Activated effector memory CD4-positive, alpha-beta T cell treated with anti-CD3 and anti-CD28 coated beads, Interleukin-2, amount 50 U/mL, for 16 hours (primary cell): ENCODE measurements around the gene CD3G.
"Not testable (repeated sequence)": the region's sequence is repeated elsewhere in the genome, so short reads cannot be mapped to it uniquely, and the experiment has no call there.

Source experiments
- DNase-seq: peaks from one replicate; pipeline ENCODE4 v3.0.0-alpha.2; 2020

The CD3G gene

DNA sequence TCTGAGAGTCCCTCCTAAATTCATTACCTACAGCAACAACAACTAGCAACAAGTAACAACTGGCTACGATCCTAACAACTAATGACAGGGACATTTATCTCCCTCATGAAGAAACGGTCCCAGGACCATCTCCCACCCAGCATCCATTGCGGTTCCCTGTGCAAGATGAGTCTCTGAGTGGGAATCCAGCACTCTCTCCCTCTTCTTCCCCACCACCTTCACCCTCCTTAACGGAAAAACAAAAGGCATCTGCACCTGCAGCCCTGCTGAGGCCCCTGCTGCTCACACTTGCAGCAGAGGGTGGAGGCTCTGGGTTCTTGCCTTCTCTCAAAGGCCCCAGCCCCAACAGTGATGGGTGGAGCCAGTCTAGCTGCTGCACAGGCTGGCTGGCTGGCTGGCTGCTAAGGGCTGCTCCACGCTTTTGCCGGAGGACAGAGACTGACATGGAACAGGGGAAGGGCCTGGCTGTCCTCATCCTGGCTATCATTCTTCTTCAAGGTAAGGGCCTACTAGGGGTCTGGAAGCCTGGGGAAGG, at the start of gene CD3G:
Gene CD3G (plus strand): TSS at position 364 of the 535 bp plus-strand sequence. CDS start 80 bp downstream, at position 444.
- DNase-seq = peak; percentile 88

DNA sequence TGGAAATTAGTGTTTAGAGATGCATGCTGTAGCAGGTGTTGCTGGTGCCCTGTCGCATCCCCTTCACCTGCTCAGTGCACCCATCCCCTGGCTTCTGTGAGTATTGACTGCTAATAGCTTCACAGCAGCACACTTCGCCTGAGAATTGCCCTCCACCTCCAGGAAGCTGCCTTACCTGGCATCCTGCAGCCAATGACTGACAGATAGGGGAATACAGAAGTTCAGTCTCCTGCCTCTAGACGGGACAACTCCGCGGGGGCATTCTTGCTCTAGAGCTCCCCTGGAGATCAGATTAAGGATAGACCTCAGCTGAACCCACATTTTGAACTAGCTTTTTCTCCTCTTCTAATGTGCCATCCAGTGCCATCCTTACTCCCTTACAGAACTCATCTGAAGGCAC, 48.9 kb upstream of the CD3G start:
- no peak for DNase-seq

DNA sequence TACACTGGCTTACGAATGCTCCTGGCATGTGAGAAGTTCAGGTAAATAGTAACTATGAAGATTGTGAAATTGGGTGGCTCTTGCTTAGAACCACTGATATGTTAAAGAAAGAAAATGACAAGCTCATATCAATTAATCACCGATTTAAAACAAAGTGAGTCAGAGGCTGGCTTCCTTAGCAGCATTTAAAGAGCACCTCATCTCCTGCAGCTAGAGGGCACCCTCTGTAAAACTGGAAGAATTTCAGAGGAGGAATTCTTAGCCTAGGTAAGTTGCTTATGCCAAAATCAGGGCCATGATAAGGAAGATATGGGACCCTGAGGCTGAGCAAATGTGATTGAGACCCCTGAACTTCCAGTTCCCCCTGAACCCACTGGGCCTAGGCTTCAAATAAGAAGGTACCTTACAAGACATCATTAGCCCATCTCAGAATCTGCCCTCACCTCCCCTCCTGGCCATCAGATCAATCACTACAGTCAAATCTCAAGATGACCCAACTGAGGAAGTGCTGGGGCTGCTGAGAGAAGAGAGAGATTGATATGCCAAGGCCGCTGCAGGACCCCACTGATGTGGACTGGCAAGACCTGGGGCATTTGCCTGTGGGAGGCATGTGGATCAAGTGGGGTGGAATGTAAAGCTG, 48.2 kb upstream of the CD3G start:
- DNase-seq = peak; percentile 76

DNA sequence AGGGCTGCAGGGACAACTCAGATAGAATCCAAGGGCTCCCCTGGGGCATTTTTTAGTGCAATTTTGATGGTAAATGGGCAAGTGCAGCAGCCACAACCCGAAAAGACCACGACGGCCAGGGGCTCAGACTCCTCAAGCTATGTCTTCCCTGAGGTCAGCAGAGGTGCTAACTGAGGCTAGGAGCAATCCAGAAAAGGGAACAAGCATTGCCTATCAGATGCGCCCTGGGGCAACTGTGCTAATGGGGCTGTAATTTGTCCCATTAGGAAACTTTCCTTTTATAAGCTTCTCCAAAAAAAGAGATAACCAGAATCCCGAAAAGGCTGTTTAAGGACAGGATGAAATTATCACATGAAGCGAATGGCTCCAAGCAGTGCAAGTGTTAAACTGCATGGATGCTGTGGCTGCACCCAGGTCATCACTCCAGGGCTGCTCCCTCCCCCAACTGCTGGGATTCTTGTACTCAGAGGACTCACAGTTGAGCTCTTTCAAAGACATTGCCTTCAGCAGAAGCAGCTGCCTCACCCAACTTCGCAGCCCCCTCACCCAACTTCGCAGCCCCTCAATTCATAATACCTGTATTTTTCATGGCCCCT, 42.4 kb upstream of the CD3G start:
- no peak for DNase-seq

DNA sequence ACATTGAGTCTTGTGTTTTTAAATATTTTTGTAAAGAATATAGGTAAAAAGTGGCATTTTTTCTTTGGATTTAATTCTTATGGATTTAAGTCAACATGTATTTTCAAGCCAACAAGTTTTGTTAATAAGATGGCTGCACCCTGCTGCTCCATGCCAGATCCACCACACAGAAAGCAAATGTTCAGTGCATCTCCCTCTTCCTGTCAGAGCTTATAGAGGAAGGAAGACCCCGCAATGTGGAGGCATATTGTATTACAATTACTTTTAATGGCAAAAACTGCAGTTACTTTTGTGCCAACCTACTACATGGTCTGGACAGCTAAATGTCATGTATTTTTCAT, 39.9 kb upstream of the CD3G start:
- no peak for DNase-seq

DNA sequence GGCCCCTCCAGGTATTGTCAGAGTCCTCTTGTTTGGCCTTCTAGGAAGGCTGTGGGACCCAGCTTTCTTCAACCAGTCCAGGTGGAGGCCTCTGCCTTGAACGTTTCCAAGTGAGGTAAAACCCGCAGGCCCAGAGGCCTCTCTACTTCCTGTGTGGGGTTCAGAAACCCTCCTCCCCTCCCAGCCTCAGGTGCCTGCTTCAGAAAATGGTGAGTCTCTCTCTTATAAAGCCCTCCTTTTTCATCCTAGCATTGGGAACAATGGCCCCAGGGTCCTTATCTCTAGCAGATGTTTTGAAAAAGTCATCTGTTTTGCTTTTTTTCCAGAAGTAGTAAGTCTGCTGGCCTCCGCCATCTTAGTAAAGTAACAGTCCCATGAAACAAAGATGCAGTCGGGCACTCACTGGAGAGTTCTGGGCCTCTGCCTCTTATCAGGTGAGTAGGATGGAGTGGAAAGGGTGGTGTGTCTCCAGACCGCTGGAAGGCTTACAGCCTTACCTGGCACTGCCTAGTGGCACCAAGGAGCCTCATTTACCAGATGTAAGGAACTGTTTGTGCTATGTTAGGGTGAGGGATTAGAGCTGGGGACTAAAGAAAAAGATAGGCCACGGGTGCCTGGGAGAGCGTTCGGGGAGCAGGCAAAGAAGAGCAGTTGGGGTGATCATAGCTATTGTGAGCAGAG, 39.4 kb upstream of the CD3G start, which contains the start of gene CD3E:
Gene CD3E (plus strand): TSS at position 163 of the 681 bp plus-strand sequence. CDS start 223 bp downstream, at position 386.
- DNase-seq = peak; percentile 87

DNA sequence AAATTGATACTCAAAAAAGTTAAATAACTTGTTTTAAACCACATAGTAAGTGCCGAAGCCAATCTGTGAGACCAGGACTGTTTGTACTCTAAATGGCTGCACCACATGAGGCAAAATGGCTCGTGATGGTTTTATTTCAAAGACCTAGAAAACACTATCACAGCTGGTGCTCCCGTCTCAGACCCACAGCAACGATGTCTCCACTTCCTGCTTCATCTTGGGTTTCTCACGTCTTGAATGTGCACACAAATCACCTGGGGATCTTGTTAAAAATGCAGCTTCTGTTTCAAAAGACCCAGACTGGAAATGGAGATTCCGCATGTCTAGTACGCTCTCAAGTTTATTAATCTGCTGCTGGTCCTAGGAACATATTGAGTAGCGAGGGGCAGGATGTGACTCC, 38.4 kb upstream of the CD3G start:
- no peak for DNase-seq

DNA sequence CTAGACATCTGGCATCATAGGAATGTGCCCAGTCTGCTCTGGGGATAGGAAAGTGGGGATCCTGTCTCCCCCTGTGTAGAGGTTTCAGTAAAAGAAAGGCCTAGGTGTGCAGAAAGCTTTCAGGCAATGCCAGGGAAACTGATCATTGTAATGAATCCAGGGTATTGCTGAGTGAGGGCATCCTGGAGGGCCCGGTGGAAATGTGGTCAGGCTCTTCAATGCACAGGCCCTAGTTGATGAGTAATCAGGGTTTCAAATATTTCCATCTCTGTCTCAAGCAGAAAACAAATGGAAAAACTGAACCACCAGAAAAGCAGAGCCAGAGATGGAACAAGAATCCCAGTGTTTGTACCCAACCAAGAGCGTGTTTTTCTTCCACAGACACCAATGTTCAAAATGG, 37.6 kb upstream of the CD3G start:
- peak; percentile 82 for DNase-seq

DNA sequence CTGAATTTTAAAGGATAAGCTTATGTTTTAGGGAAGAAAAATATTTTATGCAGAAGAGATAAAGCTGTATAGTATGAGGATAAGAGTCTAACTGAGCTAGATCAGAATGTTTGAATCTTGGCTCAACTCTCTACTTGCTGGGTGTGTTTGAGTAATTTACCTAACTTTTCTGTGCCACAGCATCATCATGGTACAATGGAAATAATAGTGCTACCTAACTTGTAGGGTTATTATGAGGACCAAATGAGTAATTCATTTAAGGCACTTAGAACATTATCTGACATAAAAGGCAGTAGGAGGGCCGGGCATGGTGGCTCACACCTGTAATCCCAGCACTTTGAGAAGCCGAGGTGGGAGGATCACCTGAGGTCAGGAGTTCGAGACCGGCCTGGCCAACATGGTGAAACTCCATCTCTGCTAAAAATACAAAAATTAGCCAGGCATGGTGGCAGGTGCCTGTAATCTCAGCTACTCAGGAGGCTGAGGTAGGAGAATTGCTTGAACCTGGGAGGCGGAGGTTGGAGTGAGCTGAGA, 35.1 kb upstream of the CD3G start:
- DNase-seq = not testable (repeated sequence)

DNA sequence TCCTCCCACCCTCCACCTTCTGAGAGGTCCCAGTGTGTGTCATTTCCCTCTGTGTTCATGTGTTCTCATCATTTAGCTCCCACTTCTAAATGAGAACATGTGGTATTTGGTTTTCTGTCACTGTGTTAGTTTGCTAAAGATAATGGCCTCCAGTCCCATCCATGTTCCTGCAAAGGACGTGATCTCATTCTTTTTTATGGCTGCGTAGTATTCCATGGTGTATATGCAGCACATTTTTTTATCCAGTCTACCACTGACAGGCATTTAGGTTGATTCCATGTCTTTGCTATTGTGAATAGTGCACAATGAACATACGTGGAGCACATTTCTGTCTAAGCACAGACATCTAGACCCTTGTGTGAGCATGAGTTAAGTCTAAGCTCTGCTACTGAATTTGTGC, 33.9 kb upstream of the CD3G start:
- DNase-seq = no peak

DNA sequence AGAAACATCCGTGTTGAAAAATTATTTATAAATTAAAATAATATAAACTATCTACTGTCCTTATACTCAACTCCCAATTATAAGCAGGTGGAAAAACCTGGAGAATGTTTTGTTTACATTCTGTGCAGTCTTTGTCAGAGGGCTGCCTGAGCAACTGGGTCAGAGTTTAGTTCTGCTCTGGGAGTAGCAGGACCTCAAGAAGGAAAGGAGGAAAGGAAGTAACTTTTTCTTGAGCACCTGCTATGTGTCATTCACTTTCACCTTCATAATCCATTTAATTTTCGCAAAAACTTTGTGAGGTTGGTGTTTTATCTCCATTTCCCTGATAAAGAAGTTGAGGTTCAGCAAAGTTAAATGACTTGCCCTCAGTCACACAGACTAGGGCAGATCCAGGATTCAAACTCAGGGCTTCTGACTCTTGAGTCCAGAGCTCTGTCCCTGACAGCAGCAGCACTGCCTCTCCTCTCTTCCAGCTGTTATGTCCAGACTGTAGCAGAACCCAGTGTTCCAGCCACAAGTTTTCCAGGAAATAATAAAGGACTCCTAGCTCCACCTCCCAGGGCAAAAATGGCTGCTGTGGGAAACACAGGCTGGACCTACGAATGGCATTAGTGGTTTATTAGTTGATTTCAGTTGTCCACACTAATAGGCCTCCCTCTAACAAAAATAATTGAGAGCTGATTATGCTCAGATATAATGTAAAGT, 33.2 kb upstream of the CD3G start:
- DNase-seq = no peak

DNA sequence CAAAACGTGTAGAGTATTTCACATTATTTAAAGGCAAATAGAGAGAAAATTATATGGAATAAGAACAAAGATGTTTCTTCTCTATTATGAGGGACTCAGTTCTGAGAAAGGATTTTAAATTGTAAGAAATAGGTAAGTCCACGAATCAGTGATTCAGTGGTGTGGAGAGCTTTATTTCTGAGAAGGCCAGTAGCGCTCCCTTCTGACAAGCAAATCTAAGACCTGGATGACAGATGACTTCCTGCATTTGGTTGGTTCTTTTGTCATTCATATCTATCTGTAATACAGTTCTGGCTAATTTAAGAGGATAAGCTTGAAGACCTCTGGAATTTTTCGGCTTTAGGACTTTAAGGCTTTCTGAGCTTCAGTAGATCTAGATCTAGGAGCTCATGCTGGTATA, 32.6 kb upstream of the CD3G start:
- no peak for DNase-seq

DNA sequence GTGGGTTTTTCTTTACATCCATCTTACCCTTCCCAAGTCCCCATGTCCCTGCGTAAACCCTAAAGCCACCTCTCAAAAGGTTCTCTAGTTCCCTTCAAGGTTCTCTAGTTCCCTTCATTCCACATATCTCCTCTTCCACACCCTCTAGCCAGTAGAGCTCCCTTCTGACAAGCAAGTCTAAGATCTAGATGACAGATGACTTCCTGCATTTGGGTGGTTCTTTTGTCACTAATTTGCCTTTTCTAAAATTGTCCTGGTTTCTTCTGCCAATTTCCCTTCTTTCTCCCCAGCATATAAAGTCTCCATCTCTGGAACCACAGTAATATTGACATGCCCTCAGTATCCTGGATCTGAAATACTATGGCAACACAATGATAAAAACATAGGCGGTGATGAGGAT, 31.8 kb upstream of the CD3G start:
- DNase-seq = no peak

DNA sequence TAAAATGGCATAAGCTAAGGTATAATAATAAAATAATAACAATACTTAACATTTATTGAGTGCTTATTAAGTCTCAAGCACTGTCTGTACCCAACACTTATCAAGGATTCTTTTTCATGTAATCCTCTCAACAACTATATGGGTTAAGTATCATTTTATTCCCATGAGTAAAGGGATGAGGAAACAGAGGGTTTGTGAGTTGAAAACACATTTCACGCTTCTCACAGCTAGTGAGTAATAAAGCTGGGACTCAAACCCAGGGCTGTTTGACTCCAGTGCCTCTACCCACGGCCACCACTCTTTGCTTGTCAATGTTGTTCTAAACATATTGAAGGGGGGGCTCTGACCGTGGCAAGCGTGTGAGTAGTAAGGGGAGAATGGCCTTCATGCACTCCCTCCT, 30.9 kb upstream of the CD3G start:
- DNase-seq = no peak

DNA sequence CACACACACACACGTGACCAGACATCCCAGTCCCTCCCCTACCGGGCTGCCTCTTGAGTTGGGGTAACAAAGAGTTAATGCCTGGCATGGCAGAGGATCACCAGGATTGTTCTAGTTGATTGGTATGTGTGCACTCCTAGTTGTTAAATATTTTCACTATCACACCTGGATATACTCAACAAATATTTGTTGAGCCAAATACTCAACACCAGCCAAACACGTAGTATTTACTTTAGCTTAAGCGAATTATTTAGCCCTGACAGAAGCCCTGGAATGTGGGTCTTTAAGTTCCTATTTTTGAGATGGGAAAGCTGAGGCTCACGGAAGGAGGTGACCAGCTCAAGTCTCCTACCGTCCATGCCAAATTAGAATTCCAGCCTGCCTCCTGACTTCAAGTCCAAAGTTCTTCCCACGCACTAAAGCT, 29.1 kb upstream of the CD3G start:
- no peak for DNase-seq

DNA sequence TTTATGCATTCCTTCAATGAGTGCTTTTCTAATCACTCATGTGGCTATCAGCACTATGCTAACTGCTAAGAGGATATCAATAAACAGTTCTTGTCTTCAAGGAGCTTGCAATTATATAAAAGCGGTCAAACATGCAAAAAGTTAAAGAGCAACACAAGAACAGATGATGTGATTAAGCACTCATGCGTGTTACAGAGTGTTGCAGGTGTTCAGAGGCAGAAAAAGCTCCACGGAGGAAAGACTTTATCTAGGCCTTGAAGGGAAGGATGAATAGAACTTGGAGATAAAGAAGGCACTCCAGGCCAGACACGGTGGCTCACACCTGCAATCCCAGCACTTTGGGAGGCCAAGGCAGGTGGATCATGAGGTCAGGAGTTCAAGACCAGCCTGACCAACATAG, 26.0 kb upstream of the CD3G start:
- no peak for DNase-seq

DNA sequence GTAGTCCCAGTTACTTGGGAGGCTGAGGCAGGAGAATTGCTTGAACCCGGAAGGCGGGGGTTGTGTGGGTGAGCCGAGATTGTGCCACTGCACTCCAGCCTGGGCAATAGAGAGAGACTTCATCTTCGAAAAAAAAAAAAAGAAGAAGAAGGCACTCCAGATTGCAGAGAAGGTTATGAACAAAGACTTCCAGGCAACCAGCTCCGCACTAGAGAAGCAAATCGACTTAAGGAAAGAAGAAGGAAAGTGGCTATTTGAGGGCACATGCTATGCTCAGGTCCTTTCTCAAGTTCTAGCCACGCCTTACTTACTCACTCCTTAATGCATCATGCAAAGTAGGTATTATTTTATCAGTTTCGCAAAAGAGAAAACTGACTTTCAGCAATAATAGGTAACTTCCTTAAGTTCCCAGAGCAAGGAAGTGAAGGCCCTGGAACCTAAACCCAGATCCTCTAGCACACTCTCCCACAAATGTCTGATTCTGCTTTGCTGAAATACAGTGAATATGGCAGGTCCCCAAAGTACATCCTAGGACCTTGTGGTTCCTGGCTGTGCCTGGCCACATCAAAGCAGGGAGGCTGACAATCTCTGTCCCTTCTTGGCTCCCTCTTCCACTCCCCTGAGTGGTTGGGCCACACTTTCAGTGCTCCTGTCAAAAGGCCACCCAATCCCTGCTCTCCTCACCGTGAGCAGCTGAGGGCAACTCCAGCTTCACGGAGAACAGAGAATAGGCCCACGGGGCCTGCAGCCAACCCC, 25.4 kb upstream of the CD3G start:
- no peak for DNase-seq

DNA sequence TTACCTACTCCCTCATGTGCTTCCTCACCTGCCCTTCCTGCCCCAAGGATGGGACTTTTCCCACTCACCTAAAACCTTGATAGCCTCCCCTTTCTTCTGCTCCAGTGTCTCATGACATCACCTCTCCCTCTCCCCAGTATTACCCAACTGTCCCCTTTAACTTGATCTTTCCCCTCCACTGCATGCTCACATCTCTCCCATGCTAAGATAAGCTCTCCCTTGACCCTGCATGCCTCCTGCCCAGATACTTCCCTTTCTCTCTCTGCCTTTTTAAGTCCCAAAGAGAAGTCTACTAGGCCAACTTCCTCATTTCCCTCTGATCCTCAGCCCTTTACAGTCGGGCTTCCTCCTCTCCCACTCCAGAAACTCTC, 24.8 kb upstream of the CD3G start:
- no peak for DNase-seq

DNA sequence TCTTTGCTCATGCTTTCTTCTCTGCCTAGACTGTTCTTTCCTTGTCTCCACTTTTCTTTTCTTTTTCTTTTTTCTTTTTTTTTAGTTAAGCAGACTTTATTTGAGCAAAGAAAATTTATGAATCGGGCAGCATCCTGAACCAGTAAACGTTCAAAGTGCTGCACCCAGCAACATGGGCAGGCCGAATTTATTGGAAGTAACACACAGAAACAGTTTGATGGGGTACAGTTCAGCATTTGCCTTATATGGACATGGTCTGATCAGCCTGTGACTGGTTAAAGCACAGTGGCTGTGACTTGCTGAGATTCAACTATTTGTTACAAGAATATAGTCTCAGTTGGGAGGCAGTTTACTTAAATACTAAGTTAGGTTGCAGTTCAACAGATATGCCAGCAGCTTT, 23.6 kb upstream of the CD3G start:
- no peak for DNase-seq

DNA sequence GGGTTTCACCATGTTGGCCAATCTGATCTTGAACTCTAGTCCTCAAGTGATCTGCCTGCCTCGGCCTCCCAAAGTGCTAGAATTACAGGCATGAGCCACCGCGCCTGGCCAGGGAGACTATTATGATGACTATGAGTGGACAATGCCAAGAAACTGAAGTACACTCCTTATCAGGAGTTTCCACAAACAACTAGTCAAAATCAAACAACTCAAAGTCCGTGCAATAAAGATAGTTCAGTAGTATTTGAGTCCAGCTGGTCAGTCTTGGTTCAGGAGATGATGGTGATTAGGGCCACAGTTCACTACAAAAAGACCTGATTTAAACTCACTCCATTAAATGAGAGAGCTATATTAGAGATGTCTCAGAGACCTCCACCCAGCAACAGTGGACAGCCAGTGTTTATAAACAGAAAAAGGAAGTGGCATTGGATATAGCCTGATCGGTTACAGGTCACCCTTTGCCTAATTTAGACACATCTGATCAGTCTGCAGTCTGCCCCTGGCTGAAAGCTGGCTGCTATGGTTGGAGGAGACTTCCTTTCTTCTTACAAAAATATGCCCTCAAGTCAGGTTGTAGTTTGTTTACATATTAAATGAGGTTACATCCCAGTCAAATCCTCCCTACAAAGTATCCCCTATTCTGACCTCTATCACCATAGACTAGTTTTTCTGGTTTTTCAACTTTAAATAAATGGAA, 22.6 kb upstream of the CD3G start:
- DNase-seq = no peak

DNA sequence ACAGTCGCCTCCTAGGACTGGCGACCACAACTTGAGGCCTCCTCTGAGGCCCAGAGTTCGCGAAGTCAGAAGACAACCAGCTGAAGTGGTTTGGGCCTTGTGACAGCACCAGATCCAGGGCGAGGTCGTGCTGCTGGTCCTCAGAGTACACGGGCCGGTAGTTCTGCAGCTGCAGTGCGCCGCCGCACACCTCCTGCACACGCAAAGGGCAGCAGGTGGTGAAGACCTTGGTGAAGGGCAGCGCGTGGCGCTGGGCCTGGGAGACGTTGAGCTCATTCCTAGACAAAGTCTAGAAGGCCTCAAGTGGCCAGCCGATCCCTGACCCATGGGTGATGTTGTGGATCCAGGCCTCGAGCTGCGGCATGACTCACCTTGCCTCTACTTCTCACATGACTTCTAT, 21.4 kb upstream of the CD3G start:
- DNase-seq = no peak

DNA sequence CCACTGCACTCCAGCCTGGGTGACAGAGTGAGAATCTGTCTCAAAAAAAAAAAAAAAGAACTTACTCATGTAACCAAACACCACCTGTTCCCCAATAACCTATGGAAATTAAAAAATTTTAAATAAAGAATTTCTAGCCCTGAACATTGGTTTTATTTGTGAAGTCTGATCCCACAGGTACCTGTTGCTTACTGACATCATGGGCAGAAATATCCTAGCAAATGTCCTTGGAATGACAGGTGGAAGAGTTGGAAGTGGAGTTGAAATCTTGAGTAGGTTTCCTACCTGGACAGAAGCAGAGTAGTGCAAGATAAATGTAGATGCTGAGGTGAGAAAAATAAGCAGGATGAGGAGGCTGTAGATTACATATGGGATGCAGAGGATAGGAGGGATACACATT, 18.9 kb upstream of the CD3G start:
- DNase-seq = no peak
